ENCODE results near the gene SIRT3. TPM values are rescaled to one million over a fixed set of nuclear protein-coding genes. Genes with fewer than 3 reads are reported as not detected.
"Not testable (repeated sequence)": the region's sequence is repeated elsewhere in the genome, so short reads cannot be mapped to it uniquely, and the experiment has no call there.

SIRT3 gene
- total and polyA plus RNA-seq, 8 donors: 7.7 to 25.1 (median 11.8) TPM

GRCh38 chr11:223026-223789, 12.9 kb downstream of the SIRT3 start:
- no peaks in the 10 kb centered on the region for H3K27me3 ChIP-seq
- no peak overlapping the region for H3K27ac ChIP-seq
- no peak for ATAC-seq
- 86 to 89% methylated on average over 16 of the region's 16 CpGs for WGBS, 2 donors
- FAIRE-seq: no peak
- H3K4me1 ChIP-seq: no peaks in the 10 kb centered on the region
- no peaks in the 10 kb centered on the region for H3K9me3 ChIP-seq
- intact Hi-C loops (cut with DNase I): no loop called here
- no peak overlapping the region for H3K4me3 ChIP-seq
- no peaks in the 10 kb centered on the region for H3K36me3 ChIP-seq
- peak in 1 of 6 donors; percentile 25 for DNase-seq
- no peak for TF ChIP-seq CTCF (IDR thresholded peaks at IDR 0.05)

GRCh38 chr11:221998-222789, 13.9 kb downstream of the SIRT3 start:
- Histone ChIP-seq H3K27me3 (no peaks in the 10 kb centered on the region), H3K27ac (no peak overlapping the region), H3K4me1 (no peaks in the 10 kb centered on the region), H3K9me3 (no peaks in the 10 kb centered on the region), H3K36me3 (no peaks in the 10 kb centered on the region), H3K4me3 (no peak overlapping the region)
- FAIRE-seq: no peak
- no peak for TF ChIP-seq CTCF (IDR thresholded peaks at IDR 0.05)
- ATAC-seq: no peak
- 94% methylated on average over 14 of the region's 14 CpGs for WGBS, 2 donors
- intact Hi-C loops (cut with DNase I): no loop called here
- DNase-seq: peak in 1 of 6 donors; percentile 30

- no peak for ATAC-seq
- Histone ChIP-seq H3K36me3 (no peaks in the 10 kb centered on the region), H3K4me1 (no peaks in the 10 kb centered on the region), H3K4me3 (no peak overlapping the region), H3K27me3 (no peaks in the 10 kb centered on the region), H3K27ac (no peak overlapping the region), H3K9me3 (no peaks in the 10 kb centered on the region)
- 88 to 89% methylated on average over 7 of the region's 7 CpGs for WGBS, 2 donors
- no peak for TF ChIP-seq CTCF (IDR thresholded peaks at IDR 0.05)
- FAIRE-seq: no peak
- DNase-seq: no peak
- intact Hi-C loops (cut with DNase I): no loop called here
Observed at GRCh38 chr11:221539-221938, 14.6 kb downstream of the SIRT3 start.

- H3K36me3 ChIP-seq; FAIRE-seq; H3K9me3 ChIP-seq; H3K27me3 ChIP-seq; ATAC-seq; DNase-seq; H3K4me1 ChIP-seq; H3K27ac ChIP-seq; H3K4me3 ChIP-seq; intact Hi-C loops (cut with DNase I): not testable (repeated sequence)
- 91 to 98% methylated on average over 2 to 3 of the region's 3 CpGs for WGBS, 2 donors
Observed at GRCh38 chr11:220641-221215, 15.4 kb downstream of the SIRT3 start.

GRCh38 chr11:218815-219593, 17.1 kb downstream of the SIRT3 start:
- ATAC-seq: no peak
- H3K36me3 ChIP-seq: peaks cover 0 to 18% (median 7%) of the 10 kb centered on the region in 3 donors
- H3K4me3 ChIP-seq: no peak overlapping the region
- WGBS, 2 donors: 88 to 91% methylated on average over 29 of the region's 29 CpGs
- DNase-seq: peak in 2 of 6 donors; percentile 12 to 35
- FAIRE-seq: no peak
- no peaks in the 10 kb centered on the region for H3K9me3 ChIP-seq
- intact Hi-C loops (cut with DNase I): no loop called here
- H3K4me1 ChIP-seq: no peaks in the 10 kb centered on the region
- H3K27ac ChIP-seq: no peak overlapping the region
- no peak for TF ChIP-seq CTCF (IDR thresholded peaks at IDR 0.05)
- H3K27me3 ChIP-seq: no peaks in the 10 kb centered on the region
